Spinal cord (tissue), 10 donors: Measurements from ENCODE around the gene STK10. TPM values are rescaled to one million over a fixed set of nuclear protein-coding genes. Genes with fewer than 3 reads are reported as not detected.

ENCODE experiments used
- DNase-seq, 6 donors: peaks; one replicate each; pipeline versions ENCODE4 v3.0.0 to v3.0.0-alpha.2; 2013 to 2015; ENCODE audit warnings: low spot score in 6 of 6, low read depth in 4 of 6
- H3K27ac ChIP-seq: one replicate; pipeline ENCODE4 v1.5.1; 2013; ENCODE audit warnings: low read depth, low read length, control low read depth
- H3K27me3 ChIP-seq: one replicate; pipeline ENCODE4 v1.6.1; 2013; ENCODE audit warnings: low read length; ENCODE audit not compliant: control insufficient read depth, insufficient read depth
- H3K36me3 ChIP-seq: one replicate; pipeline ENCODE4 v1.6.1; 2013; ENCODE audit warnings: low read length; ENCODE audit not compliant: control insufficient read depth, insufficient read depth
- H3K4me1 ChIP-seq: one replicate; pipeline ENCODE4 v1.6.1; 2013; ENCODE audit warnings: low read length; ENCODE audit not compliant: control insufficient read depth, insufficient read depth
- H3K4me3 ChIP-seq: one replicate; pipeline ENCODE4 v1.5.1; 2013; ENCODE audit warnings: low read depth, low read length, control low read depth
- H3K9me3 ChIP-seq: one replicate; pipeline ENCODE4 v1.6.1; 2013; ENCODE audit warnings: low read length; ENCODE audit not compliant: control insufficient read depth, insufficient read depth
- WGBS: methylation state at CpG from one replicate; pipeline ENCODE4 v1.1.5; 2013; ENCODE audit warnings: missing lambda C conversion rate; ENCODE audit not compliant: insufficient coverage; 5-methylcytosine and 5-hydroxymethylcytosine counted together
- polyA plus RNA-seq, 2 donors: library from polyadenylated mRNA; unstranded; fragments of 120-200 nt; gene quantifications; one replicate each; pipeline ENCODE4 v1.2.1, GENCODE V29; 2013; ENCODE audit not compliant: insufficient read length in 2 of 2
- total RNA-seq, 2 donors: library from RNA; depleted of rRNA in 1 of 2; stranded (reverse); fragments of 120-200 nt in 1 of 2; fragments of >200 nt in 1 of 2; gene quantifications; one replicate each; pipeline versions ENCODE4 v1.2.3 to v1.2.4, GENCODE V29; 2013 to 2014
- donor health status: healthy.

Gene STK10
- total and polyA plus RNA-seq, 4 donors: 14.7 to 25.8 (median 16.5) TPM

GRCh38 chr5:172095368-172096206 lies 92.4 kb downstream of the STK10 start:
- 87% methylated on average over 10 of the region's 11 CpGs for WGBS
- Histone ChIP-seq H3K4me1 (peaks cover 2% of the 10 kb centered on the region), H3K36me3 (peaks cover 46% of the 10 kb centered on the region), H3K9me3 (no peaks in the 10 kb centered on the region), H3K27ac (no peak overlapping the region), H3K4me3 (no peak overlapping the region), H3K27me3 (no peaks in the 10 kb centered on the region)
- DNase-seq: peak in 1 of 6 donors; percentile 82

GRCh38 chr5:172093965-172094364 lies 94.1 kb downstream of the STK10 start:
- Histone ChIP-seq H3K4me3 (no peak overlapping the region), H3K4me1 (peaks cover 2% of the 10 kb centered on the region), H3K27ac (no peak overlapping the region), H3K9me3 (no peaks in the 10 kb centered on the region), H3K27me3 (no peaks in the 10 kb centered on the region), H3K36me3 (peaks cover 59% of the 10 kb centered on the region)
- DNase-seq: no peak
- WGBS: no CpG with 5 or more reads among the region's 3 CpGs

GRCh38 chr5:172093559-172093958 lies 94.5 kb downstream of the STK10 start:
- WGBS: 91% methylated on average over 7 of the region's 10 CpGs
- Histone ChIP-seq H3K4me3 (no peak overlapping the region), H3K27ac (no peak overlapping the region), H3K9me3 (no peaks in the 10 kb centered on the region), H3K27me3 (no peaks in the 10 kb centered on the region), H3K4me1 (peaks cover 2% of the 10 kb centered on the region), H3K36me3 (peaks cover 62% of the 10 kb centered on the region)
- DNase-seq: no peak

- H3K9me3 ChIP-seq: no peaks in the 10 kb centered on the region
- H3K27me3 ChIP-seq: no peaks in the 10 kb centered on the region
- no peak overlapping the region for H3K27ac ChIP-seq
- peaks cover 59% of the 10 kb centered on the region for H3K36me3 ChIP-seq
- no peak overlapping the region for H3K4me3 ChIP-seq
- H3K4me1 ChIP-seq: peaks cover under 1% of the 10 kb centered on the region
- WGBS: 77% methylated on average over 8 of the region's 17 CpGs
- no peak for DNase-seq
These were observed 95.9 kb downstream of the STK10 start for GRCh38 chr5:172091956-172092732.

- Histone ChIP-seq H3K4me1 (no peaks in the 10 kb centered on the region), H3K4me3 (no peak overlapping the region), H3K36me3 (peaks cover 54% of the 10 kb centered on the region), H3K27me3 (no peaks in the 10 kb centered on the region), H3K27ac (no peak overlapping the region), H3K9me3 (no peaks in the 10 kb centered on the region)
- DNase-seq: no peak
- 97% methylated on average over 8 of the region's 10 CpGs for WGBS
These were observed 97.0 kb downstream of the STK10 start for GRCh38 chr5:172090976-172091547.

GRCh38 chr5:172089298-172090117 lies 98.5 kb downstream of the STK10 start:
- Histone ChIP-seq H3K27me3 (no peaks in the 10 kb centered on the region), H3K4me1 (no peaks in the 10 kb centered on the region), H3K36me3 (peaks cover 44% of the 10 kb centered on the region), H3K27ac (no peak overlapping the region), H3K4me3 (no peak overlapping the region), H3K9me3 (no peaks in the 10 kb centered on the region)
- no peak for DNase-seq
- WGBS: 83% methylated on average over 5 of the region's 7 CpGs

GRCh38 chr5:172088801-172089200 lies 99.2 kb downstream of the STK10 start:
- no peak overlapping the region for H3K27ac ChIP-seq
- peaks cover 41% of the 10 kb centered on the region for H3K36me3 ChIP-seq
- no peaks in the 10 kb centered on the region for H3K9me3 ChIP-seq
- H3K27me3 ChIP-seq: no peaks in the 10 kb centered on the region
- no peaks in the 10 kb centered on the region for H3K4me1 ChIP-seq
- DNase-seq: no peak
- H3K4me3 ChIP-seq: no peak overlapping the region
- WGBS: 100% methylated on average over 1 of the region's 2 CpGs

GRCh38 chr5:172086194-172086975 lies 101.6 kb downstream of the STK10 start:
- Histone ChIP-seq H3K27me3 (no peaks in the 10 kb centered on the region), H3K4me1 (no peaks in the 10 kb centered on the region), H3K27ac (no peak overlapping the region), H3K4me3 (no peak overlapping the region), H3K9me3 (no peaks in the 10 kb centered on the region), H3K36me3 (peaks cover 35% of the 10 kb centered on the region)
- DNase-seq: no peak
- WGBS: 88% methylated on average over 14 of the region's 14 CpGs
